Mucosa of descending colon (tissue), 3 donors: ENCODE results near the gene PLEKHD1. TPM values are rescaled to one million over a fixed set of nuclear protein-coding genes. Genes with fewer than 3 reads are reported as not detected.
"Not testable (repeated sequence)": the region's sequence is repeated elsewhere in the genome, so short reads cannot be mapped to it uniquely, and the experiment has no call there.

ENCODE experiments used
- ATAC-seq: fragments of 200-7000 bp; cut with Tn5 transposase; one replicate; pipeline ENCODE4 v1.9.1; 2020; ENCODE audit warnings: mild to moderate bottlenecking, moderate library complexity
- DNase-seq, 3 donors: peaks; one replicate each; pipeline ENCODE4 v3.0.0-alpha.2; 2020
- H3K36me3 ChIP-seq: fragments of 200-600 bp; one replicate; pipeline ENCODE4 v1.8.0; 2021; ENCODE audit warnings: low read depth, mild to moderate bottlenecking
- H3K4me1 ChIP-seq: fragments of 200-600 bp; one replicate; pipeline ENCODE4 v1.8.0; 2021; ENCODE audit warnings: low read depth, mild to moderate bottlenecking
- H3K4me3 ChIP-seq: fragments of 200-600 bp; one replicate; pipeline ENCODE4 v1.8.0; 2021; ENCODE audit warnings: mild to moderate bottlenecking
- H3K9me3 ChIP-seq: fragments of 200-600 bp; one replicate; pipeline ENCODE4 v1.8.0; 2021; ENCODE audit warnings: mild to moderate bottlenecking
- CTCF ChIP-seq: fragments of 200-600 bp; IDR thresholded peaks from one replicate; pipeline ENCODE4 v1.8.0; 2022; ENCODE audit warnings: antibody characterized with exemption, mild to moderate bottlenecking
- intact Hi-C, 2 donors: fragments of 100-400 bp; cut with DNase I in 1 of 2; cut with micrococcal nuclease in 1 of 2; formaldehyde crosslinking; loops; one replicate each; pipeline versions ENCODE4 v1.11.0 to v1.11.1; 2022; cut with DNase I, micrococcal nuclease
- total RNA-seq, 3 donors: library from RNA; stranded (reverse); fragmentation: NEBNext Ultra II Directional in 2 of 3; extraction: Animal tissue kit (Norgen Biotek cat#: 25700) in 2 of 3; gene quantifications; one replicate each; pipeline versions ENCODE4 v1.2.1 to v1.2.4, GENCODE V29; 2021 to 2023
- donor health status: DM: no; HTN: no; CAD: no; lungs with moderate emphysema.
- donor health status: DM: no; HTN: no; CAD: no.
- donor health status: DM: no; HTN: yes; CAD: no.

Gene PLEKHD1
- total RNA-seq, 3 donors from 2014 or later, result 0.06 to 0.14 TPM; not detected in 1

- Histone ChIP-seq H3K4me1 (no peaks in the 10 kb centered on the region), H3K36me3 (no peaks in the 10 kb centered on the region), H3K9me3 (no peaks in the 10 kb centered on the region), H3K4me3 (no peak overlapping the region)
- intact Hi-C loops, result no loop called here
- TF ChIP-seq CTCF, result no peak
- ATAC-seq (no peak), DNase-seq (no peak)
Measured at GRCh38 chr14:69493038-69493437, 8.5 kb downstream of the PLEKHD1 start.

- no peak for TF ChIP-seq CTCF
- Histone ChIP-seq H3K4me1 (no peaks in the 10 kb centered on the region), H3K36me3 (no peaks in the 10 kb centered on the region), H3K4me3 (no peak overlapping the region), H3K9me3 (no peaks in the 10 kb centered on the region)
- DNase-seq (no peak), ATAC-seq (no peak)
- intact Hi-C loops, result no loop called here
Measured at GRCh38 chr14:69493791-69494190, 9.3 kb downstream of the PLEKHD1 start.

GRCh38 chr14:69495341-69495921, 10.9 kb downstream of the PLEKHD1 start:
- TF ChIP-seq CTCF, result no peak
- intact Hi-C loops, result loop anchor here in 1 of 2 donors (5.0 kb wide), 1 partner anchor 478 kb away; no protein-coding TSS in a partner anchor
- Histone ChIP-seq H3K9me3 (no peaks in the 10 kb centered on the region), H3K4me1 (no peaks in the 10 kb centered on the region), H3K4me3 (no peak overlapping the region), H3K36me3 (no peaks in the 10 kb centered on the region)
- no peak for DNase-seq
- no peak for ATAC-seq

GRCh38 chr14:69497866-69498265, 13.3 kb downstream of the PLEKHD1 start:
- H3K9me3 ChIP-seq, result not testable (repeated sequence)

DNA sequence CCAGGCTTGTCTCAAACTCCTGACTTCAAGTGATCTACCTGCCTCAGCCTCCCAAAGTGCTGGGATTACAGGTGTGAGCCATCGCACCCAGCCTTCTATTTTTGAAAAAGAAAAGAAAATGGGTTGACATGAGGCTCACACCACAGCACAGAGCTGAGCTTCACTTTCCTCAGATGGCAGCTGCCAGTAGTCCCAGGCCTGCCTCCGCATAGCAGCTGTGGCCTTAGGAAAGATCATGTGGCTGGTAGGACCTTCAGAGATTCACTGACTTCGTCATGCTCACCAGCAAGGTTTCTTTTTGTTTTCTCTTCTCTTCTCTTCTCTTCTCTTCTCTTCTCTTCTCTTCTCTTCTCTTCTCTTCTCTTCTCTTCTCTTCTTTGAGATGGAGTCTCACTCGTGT, 13.8 kb downstream of the PLEKHD1 start:
- not testable (repeated sequence) for DNase-seq, H3K4me1 ChIP-seq, H3K36me3 ChIP-seq, ATAC-seq, H3K9me3 ChIP-seq, H3K4me3 ChIP-seq
- intact Hi-C loops, result loop anchor here in 1 of 2 donors (5.0 kb wide), 1 partner anchor 481 kb away; no protein-coding TSS in a partner anchor

More at GRCh38 chr14:69497866-69498265, 13.3 kb downstream of the PLEKHD1 start:
- not testable (repeated sequence) for ATAC-seq, DNase-seq, H3K4me3 ChIP-seq, H3K36me3 ChIP-seq, H3K4me1 ChIP-seq
- intact Hi-C loops, result loop anchor here in 1 of 2 donors (5.0 kb wide), 1 partner anchor 481 kb away; no protein-coding TSS in a partner anchor

GRCh38 chr14:69499436-69499835, 14.9 kb downstream of the PLEKHD1 start:
- TF ChIP-seq CTCF, result no peak
- ATAC-seq (no peak), DNase-seq (no peak)
- no peaks in the 10 kb centered on the region for H3K9me3 ChIP-seq
- intact Hi-C loops, result loop anchor here in 1 of 2 donors (5.0 kb wide), 1 partner anchor 482 kb away; no protein-coding TSS in a partner anchor
- H3K36me3 ChIP-seq, result no peaks in the 10 kb centered on the region
- H3K4me1 ChIP-seq, result no peaks in the 10 kb centered on the region
- H3K4me3 ChIP-seq, result no peak overlapping the region
